ENCODE data around the gene ZNF367.
A peak's percentile ranks its signal among the peaks of the same experiment; 100 is the strongest.
"Not testable (repeated sequence)": the region's sequence is repeated elsewhere in the genome, so short reads cannot be mapped to it uniquely, and the experiment has no call there.

Gene ZNF367

DNA sequence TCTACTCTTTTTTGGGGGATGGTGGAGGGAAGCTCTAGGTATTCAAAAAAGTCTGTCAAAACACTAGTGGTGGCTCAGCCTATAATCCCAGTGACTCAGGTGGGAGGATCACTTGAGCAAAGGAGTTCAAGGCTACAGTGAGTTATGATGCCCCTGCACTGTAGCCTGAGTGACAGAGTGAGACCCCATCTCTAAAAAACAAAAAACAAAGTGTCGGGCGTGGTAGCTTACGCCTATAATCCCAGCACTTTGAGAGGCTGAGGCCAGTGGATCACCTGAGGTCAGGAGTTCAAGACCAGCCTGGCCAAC lies 18.9 kb downstream of the ZNF367 start:
- DNase-seq = no peak

DNA sequence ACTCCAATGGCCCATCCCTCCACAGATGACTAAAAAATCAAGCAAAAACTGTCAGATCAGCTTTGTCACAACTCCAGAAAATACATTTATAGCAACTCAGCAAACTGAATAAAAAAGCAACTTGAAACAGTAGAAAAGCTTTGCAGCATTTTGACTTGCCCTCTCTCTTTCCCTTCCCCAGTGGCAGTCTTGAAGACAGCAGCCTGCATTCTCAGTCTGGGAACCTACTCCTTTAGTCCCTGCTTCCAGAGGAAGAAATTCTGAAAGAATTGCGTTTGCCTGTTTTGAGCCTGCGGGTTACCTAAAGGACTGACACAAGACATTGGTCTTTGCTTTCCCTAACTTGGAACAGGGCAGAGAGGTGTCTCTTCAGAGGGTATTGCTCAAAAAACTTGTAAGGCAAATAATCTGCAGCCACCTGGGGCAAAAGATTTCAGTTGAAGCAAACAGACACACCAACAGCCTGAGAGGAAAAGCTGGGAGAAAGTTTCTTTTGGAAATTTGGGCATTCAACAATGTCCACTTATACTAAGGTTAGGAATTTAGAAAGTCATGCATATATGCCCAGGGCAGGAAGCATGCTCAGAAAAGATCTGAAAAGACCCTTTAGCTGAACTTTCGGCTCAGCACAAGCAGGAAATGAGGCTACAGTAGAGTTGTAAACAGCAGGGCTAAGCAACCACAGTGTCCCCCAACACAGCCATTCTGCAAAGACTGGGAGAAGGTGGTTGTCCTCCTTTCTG lies 19.4 kb downstream of the ZNF367 start:
- DNase-seq = no peak

DNA sequence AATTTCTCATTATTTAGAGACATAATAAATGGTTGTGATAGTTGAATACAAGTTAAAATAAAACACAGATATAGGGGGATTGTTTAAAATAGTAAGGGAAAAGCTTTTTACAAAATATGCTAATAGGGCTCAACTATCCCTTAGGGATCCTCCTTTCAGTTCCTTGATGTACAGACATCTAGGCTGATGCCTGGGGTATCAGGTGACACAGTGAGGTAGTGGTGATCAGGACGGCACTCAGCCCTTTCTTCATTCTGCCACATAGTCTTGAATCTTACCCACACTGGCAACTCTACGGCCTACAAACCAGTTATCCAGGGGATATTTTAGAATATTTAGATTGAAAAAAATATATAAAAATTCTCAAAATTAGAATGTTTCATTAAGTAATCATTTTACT lies 22.2 kb downstream of the ZNF367 start:
- DNase-seq = no peak

DNA sequence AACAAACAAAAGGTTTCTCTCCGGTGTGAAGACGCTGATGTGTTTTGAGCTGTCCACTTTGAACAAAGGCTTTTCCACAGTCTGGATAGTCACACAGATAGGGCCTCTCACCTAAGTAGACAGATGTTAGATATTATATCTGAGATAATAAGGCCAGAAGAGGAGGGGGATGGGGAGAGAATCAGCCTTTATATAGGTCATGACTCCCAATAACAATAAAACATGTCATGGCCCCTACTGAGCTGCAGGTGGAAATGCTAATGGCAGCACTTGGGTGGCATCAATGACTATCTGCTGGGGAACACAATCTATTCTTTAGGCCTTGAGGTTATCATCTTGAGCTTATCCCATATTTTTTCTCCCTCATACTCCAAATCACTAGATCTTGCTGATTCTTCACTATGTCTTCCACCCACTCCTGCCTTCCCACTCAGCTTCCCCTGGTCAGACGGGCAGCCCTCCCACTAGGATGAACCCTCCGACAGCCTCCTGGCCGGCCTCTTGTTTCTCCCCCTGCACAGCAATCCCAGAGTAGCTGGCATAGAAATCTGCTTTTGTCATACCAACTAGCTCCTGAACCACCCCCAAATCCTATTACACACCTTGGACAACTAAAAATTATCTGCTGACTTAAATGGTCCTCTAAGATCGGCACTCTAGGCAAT lies 23.2 kb downstream of the ZNF367 start:
- DNase-seq = no peak

DNA sequence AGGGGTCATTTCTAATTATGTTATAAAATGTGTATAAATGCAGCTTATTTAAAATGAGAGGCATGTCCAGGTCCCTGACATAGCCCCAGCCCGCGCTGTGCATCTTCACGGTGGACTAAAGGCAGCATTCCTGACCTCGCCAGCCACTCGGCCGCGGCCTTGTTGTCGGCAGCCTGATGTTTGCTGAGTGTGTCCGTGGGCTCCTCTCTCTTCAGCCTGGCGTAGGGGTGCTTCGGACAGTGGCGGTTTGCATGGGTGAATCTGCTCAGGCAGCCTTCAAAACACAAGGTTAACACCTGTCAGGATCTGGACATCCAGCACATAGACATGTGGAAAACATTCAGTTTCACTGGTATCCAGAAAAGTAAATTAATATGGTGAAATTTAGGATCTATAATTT lies 25.9 kb downstream of the ZNF367 start:
- DNase-seq = no peak

DNA sequence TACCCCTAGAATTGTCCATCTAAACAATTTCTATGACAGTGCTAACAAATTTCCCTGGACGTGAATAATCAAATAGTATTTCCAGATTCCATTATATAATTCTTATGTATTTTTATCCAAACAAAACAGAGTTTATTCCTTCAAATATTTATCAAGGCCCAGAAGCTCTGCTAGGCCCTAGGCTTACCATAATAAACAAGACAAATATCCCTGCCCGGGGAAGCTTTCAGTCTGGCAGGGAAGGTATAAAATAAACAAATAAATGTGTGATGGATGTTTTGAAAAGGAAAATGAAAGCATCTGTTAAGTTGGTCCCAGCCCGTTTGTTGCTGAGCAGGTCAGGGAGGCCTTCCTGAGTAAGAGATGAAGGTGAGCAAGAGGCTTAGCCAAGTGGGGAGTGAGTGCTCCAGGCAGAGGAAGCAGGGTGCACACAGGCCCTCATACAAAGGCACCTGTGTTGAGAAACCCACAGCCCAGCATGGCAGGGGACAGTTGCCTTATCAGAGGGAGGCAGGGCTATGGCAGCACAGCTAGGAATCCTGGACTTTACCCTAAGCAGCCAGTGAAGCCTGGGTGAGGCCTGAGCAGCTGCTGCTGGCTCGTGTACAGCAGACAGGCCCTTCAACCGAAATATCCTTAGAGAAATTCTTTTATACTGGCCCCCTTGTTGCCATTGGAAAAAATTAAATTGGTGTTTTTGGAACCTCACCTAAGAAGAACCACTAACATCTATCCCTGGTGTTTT lies 27.0 kb downstream of the ZNF367 start:
- no peak for DNase-seq

DNA sequence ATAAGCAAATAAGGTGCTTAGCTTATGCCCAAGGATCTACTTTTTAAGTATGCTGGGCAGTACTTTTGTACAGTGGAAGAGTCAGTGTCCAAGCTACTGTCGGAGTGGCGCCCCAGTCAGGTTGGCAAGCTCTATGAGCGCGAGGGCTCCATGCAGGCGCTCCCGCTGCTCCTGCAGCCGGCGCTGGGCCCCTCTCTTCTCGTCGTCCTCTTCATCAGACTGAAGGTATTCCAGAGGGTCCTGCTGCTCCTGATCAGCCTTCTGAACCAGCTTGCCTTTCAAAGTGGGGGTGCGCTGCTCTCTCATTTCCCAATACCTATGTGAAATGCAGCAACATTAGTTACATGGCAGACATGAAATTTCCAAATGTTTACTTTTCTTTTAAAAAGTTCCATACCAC lies 30.0 kb downstream of the ZNF367 start:
- no peak for DNase-seq

DNA sequence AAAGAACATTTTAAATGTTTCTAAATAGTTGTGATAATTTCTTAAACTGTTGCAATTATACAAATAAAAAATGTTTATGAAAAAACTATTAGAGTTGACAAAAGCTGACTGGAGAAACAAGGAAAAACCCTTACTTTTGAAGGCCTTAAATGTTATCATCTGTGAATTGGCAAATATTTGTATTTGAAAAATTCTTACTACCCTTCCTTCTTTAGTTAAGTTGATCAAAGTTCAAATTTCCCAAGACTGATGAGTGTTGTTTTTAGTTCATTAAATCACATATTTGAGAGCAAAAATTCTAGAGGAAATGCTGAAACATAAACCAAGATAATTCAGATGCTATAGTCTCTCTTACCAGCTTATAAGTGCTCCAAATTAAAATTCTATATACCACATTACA lies 32.0 kb downstream of the ZNF367 start:
- DNase-seq = no peak

DNA sequence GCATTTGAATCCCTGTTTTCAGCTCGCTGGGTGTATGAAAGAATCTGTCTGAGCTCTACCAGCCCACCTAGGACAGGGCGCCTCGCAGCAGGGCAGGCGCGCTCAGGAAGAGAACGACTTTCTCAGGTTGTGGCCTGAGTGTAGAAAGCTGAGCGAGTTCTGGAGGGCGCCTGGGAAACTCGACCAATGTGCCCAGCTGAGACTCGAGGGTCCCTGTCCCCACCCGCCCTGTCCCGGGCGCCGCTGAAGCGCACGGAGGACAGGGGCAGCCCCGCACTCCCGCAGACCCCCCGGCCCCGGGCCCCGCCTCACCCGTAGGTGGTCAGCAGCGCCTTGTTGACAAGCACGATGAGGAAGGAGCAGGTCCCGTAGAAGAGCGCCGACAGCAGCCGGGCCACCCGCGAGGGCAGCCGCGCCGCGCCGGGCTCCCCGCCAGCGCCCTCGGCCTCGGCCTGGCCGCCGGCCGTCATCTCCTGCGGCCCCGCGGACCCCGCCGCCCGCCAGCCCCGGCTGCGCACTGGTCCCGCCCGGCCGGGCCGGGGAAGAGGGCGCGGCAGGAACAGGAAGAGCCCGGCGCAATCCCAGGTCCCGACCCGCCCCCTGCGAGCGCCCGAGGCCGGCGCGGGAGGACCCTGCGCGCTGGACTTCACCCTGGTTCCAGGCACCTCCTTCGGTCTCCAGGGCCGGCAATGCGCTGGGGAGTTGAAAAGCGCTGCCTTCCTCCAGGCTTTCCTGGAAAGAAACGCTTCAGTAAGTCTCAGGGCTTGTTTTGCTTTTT lies 34.8 kb downstream of the ZNF367 start, which contains the start of gene SLC35D2:
Gene SLC35D2 (minus strand): TSS at position 547 of the 778 bp plus-strand sequence. CDS start 77 bp downstream, at position 470.
- DNase-seq = peak; percentile 35

DNA sequence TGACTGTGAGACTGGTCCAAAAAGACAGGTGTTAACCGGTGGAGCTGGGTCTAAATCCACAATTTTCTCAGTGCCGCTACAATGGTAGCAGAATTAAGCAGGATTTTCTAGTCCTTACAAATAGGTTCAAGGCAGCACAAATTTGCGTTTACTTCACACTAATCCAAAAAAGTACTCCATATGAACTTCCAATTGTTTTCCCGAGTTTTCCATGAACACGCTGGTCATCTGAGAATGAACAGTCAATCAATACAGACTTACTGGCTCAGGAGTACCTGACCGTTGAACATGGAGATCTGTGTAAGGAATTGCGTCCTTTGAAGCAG lies 35.4 kb downstream of the ZNF367 start:
- DNase-seq = no peak

DNA sequence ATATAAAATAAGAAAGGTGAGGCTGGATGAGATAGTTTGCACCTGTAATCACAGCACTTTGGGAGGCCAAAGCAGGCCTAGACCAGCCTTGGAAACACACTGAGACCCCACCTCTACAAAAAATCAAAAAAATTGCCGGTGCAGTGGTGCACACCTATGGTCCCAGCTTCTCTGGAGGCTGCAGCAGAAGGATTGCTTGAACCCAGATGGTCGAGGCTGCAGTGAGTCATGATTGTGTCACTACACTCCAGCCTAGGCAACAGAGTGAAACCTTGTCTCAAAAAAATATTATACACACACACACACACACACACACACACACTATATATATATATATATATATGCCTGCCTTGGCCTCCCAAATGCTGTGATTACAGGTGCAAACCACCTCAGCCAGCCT lies 36.0 kb downstream of the ZNF367 start:
- peak; percentile 17 for DNase-seq

DNA sequence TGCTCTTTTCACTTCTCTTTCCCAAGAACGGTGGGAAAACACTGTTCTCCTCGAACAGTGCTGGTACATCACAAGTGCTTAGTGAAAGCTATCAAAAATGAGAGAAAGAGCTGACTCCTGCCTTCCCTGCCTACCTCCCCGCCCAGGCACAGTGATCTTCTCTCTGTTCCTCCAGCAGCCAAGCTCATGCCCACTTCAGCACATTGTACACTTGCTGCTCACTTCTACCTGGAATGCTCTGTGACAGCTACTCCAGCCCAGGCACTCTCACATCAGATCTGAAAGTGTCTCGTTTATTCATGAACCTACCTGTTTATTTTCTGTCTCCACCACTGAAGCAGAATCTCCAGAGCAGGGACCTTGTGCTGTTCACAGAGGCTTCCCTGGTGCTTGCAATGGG lies 36.5 kb downstream of the ZNF367 start:
- no peak for DNase-seq

DNA sequence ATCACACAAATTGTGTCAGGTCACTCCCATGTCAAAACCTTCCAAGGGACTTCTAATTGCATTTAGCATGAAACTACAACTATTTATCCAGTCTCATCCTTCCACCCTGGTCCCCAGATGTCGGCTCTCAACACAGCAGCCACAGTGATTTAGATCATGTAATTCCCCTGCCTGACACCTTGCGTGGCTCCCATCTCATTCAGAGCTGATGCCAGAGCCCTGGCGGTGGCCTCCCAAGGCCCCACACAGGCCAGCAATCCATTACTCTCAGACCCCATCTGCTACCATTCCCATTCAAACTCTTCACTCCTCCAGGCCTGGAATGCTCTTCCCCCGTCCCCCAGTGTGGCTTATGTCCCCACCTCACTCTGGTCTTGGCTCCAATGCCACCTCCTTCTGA lies 37.0 kb downstream of the ZNF367 start:
- no peak for DNase-seq

DNA sequence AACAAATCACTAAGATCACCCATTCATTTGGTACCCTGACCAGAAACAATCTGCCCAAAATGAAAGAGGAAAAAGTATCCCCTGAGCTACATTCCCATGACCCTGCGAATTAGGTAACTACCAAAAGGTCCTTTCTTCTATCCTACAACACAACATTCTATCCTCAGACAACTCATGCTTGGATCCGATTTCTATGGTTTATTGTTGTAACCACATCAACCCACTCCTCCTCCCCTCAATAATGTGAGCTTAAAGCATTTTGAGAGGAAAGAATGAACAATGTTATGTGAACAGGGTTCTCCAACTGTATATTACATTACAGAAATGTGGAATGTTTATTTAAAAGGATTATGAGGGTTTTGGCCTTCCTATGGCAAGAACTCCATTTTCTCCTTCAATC lies 38.7 kb downstream of the ZNF367 start:
- no peak for DNase-seq

DNA sequence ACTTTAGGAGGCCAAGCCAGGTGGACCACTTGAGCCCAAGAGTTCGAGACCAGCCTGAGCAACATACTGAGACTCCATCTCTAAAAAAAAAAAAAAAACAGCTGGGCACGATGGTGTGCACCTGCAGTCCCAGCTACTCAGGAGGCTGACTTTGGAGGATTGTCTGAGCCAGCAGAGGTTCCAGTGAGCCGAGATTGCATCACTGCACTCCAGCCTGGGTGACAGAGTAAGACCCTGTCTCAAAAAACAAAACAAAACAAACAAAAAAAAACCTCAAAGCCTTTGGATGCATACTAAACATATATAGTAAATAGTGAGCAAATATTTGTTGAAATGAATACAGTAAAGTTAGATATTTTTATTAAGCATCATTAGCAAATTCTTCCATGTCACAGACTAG lies 40.0 kb downstream of the ZNF367 start:
- no peak for DNase-seq

DNA sequence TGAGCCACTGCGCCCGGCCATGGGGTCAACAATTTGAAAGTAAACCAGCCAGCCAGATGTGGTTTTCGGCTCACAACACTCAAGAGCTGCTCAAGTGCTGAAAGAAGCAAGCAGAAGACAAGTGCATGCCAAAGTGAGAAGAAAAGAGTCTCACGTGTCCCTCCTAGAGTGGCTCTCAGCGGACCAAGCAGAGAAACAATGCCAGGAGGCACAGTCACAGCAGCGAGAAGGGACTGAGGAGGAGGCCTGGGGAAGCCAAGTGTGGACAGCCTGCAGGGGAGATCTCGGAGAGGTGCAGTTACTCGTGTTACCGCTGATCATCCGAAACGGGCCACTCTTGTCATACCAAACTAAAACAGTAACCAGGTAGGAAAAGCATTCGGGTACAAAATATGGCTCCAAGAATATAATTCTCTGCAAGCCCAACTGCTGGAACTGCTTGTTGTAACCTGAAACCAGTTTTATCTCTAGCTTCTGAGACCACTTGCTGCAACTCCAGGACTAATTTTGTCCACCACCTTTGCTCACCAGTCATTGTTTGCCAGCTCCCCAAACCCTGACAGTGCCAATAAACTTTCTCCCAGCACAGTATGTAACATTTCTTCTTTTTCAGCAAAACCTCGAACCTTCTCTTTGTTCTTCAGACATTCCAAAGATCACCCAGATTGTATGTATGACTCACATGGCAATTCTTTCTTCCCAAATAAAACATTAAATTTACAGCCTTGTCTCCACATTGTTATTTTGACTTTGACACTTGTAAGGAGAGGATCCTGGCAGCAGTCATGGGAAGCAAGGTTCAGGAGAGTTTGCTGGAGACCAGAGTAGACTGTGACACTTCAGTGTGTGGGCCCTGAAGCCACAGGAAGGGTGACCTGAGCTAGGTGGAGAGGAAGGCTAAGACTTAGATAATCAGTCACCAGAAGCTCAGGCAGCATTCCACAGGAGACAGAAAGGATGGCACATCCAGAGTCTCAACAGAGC lies 41.0 kb downstream of the ZNF367 start:
- DNase-seq = peak; percentile 60

DNA sequence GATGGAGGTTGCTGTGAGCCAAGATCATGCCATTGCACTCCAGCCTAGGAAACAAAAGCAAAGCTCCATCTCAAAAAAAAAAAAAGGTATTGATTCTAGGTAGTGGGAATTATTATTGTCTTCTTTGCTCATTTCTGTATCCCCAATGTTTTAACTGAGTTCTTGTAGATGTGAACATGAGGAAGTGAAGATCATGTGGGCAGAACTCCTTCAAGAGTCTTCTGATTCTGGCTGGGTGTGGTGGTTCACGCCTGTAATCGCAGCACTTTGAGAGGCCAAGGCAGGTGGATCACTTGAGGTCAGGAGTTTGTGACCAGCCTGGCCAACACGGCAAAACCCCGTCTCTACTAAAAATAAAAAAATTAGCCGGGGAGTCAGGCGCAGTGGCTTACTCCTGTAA lies 42.7 kb downstream of the ZNF367 start:
- not testable (repeated sequence) for DNase-seq

DNA sequence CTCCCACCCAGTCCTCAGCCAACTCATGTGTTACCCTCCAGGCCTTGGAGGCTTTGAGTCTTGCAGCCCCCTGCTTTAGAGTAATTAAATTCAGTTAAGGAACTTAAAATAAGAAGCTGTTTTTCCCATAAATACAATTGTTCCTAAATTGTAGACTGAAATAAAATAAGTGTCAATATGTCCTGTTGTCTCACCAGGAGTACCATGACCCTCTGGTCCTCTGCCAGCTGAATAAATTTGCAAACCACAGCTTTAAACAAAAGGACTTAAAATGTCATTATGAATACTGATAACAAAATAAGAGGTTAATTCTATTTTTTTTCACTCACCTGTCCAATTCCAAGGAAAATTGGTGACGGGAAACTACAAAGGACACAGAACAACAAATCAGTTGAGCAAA lies 50.2 kb downstream of the ZNF367 start:
- DNase-seq = no peak

DNA sequence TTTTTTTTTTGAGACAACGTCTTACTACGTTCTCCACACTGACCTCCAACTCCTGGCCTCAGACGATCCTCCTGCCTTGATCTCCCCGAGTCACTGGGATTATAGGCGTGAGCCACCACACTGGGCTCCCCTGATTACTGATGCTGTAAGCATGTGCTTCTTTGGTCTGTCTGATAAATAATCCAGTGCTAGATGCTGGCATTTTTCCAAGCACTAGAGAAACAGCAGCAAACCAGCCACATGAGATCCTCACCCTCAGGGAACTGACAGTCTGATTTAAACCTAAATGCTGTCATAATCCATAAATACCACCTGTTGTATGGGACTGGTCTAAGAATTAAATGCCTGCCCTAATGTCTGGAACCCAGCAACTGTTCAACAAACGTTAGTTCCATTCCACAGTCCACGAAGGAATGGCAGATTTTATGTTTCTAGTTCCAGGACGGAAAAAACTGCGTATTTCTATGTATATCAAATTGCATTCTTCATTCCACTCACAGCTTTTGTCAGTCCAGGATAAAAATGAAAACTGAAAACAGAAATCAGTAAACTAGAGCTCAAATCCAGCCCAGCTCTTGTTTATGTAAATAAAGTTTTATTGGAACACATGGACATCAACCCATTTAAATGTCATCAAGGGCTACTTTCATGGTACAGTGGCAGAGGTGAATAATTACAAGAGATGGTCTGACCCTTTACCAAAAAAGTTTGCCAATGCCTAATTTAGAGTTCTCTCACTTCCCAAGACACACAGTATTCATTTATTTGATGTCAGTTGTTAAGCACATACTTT lies 54.8 kb downstream of the ZNF367 start:
- DNase-seq = no peak

DNA sequence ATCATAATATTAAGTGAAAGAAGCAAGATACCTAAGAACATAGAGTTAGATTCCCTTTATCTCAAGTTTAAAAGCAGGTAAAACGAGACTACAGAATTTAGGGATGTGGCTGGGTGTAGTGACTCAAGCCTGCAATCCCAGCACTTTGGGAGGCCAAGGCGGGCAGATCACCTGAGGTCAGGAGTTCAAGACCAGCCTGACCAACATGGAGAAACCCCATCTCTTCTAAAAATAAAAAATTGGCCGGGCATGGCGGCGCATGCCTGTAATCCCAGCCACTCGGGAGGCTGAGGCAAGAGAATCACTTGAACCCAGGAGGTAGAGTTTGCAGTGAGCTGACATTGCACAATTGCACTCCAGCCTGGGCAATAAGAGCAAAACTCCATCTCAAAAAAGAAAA lies 56.1 kb downstream of the ZNF367 start:
- DNase-seq = not testable (repeated sequence)

DNA sequence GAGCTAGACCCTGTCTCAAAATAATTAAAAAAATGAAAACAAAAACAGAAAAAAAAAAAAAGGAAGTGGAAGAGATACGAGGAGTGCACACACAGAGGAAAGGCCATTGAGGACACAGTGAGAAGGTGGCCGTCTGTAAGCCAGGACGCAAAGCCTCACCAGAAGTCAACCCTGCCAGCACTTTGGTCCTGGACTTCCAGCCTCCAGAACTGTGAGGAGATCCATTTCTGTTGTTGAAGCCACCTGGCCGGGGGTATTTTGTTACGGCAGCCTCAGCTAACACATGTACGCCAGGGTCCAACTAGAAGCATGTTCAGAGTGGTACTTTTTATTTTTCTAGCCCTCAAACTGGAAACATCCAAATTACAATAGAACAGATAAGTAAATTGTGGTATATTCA lies 56.5 kb downstream of the ZNF367 start:
- no peak for DNase-seq
